ENCODE results near the gene DHX35.
"Not testable (repeated sequence)": the region's sequence is repeated elsewhere in the genome, so short reads cannot be mapped to it uniquely, and the experiment has no call there.

- TF ChIP-seq CTCF (IDR thresholded peaks at IDR 0.05; ENCODE audit: low read depth, low read length, poor library complexity, severe bottlenecking); EZH2phosphoT487 (IDR thresholded peaks at IDR 0.05; ENCODE audit: borderline replicate concordance, low read length): not testable (repeated sequence)
Measured at GRCh38 chr20:38960187-38960687, 1.9 kb upstream of the DHX35 start.

Measured in DOHH2 (cell line).